ENCODE results near the gene PODXL.

- TF ChIP-seq REST (IDR thresholded peaks at IDR 0.05; ENCODE audit: unreplicated experiment) (no peak), POLR2AphosphoS5 (IDR thresholded peaks at IDR 0.05; ENCODE audit: low read depth) (no peak)
- TF ChIP-seq, protein P1, sequence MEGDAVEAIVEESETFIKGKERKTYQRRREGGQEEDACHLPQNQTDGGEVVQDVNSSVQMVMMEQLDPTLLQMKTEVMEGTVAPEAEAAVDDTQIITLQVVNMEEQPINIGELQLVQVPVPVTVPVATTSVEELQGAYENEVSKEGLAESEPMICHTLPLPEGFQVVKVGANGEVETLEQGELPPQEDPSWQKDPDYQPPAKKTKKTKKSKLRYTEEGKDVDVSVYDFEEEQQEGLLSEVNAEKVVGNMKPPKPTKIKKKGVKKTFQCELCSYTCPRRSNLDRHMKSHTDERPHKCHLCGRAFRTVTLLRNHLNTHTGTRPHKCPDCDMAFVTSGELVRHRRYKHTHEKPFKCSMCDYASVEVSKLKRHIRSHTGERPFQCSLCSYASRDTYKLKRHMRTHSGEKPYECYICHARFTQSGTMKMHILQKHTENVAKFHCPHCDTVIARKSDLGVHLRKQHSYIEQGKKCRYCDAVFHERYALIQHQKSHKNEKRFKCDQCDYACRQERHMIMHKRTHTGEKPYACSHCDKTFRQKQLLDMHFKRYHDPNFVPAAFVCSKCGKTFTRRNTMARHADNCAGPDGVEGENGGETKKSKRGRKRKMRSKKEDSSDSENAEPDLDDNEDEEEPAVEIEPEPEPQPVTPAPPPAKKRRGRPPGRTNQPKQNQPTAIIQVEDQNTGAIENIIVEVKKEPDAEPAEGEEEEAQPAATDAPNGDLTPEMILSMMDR (conservative IDR thresholded peaks at IDR 0.05; ENCODE audit: low read depth in 2 of 2): no peak
Measured at GRCh38 chr7:131596785-131597184, 40.4 kb upstream of the PODXL start.
